Suppressor macrophage treated with lipopolysaccharide for 1 hour (primary cell): ENCODE data around the gene CTXN1.

Experiments used
- DNase-seq, 3 donors: peaks; one replicate each; pipeline ENCODE4 v3.0.0-alpha.2; 2020 to 2022

CTXN1 gene

GRCh38 chr19:7944177-7944761, 18.3 kb upstream of the CTXN1 start:
- peak; percentile 93 to 96 (median 95) for DNase-seq

- peak; percentile 99 to 100 (median 99) for DNase-seq
Observed at GRCh38 chr19:7943444-7944176, 17.7 kb upstream of the CTXN1 start, which contains the start of gene TIMM44. TSS of gene TIMM44 (minus strand) at chr19:7943666. CDS start at chr19:7943651, 15 bp downstream.

- peak in 1 of 3 donors; percentile 19 for DNase-seq
Observed at GRCh38 chr19:7942981-7943443, 17.1 kb upstream of the CTXN1 start.

GRCh38 chr19:7941895-7942596, 16.1 kb upstream of the CTXN1 start:
- no peak for DNase-seq

GRCh38 chr19:7940841-7941240, 14.9 kb upstream of the CTXN1 start:
- DNase-seq = no peak

- no peak for DNase-seq
Observed at GRCh38 chr19:7934766-7935165, 8.8 kb upstream of the CTXN1 start.

GRCh38 chr19:7933828-7934725, 8.1 kb upstream of the CTXN1 start:
- DNase-seq = no peak

- DNase-seq = no peak
Observed at GRCh38 chr19:7933411-7933810, 7.5 kb upstream of the CTXN1 start.

- DNase-seq = no peak
Observed at GRCh38 chr19:7932930-7933300, 7.0 kb upstream of the CTXN1 start.

- DNase-seq = no peak
Observed at GRCh38 chr19:7932276-7932929, 6.5 kb upstream of the CTXN1 start.

GRCh38 chr19:7931221-7932061, 5.5 kb upstream of the CTXN1 start:
- DNase-seq = no peak

GRCh38 chr19:7930765-7931164, 4.8 kb upstream of the CTXN1 start:
- no peak for DNase-seq

GRCh38 chr19:7930030-7930429, 4.1 kb upstream of the CTXN1 start:
- peak in 2 of 3 donors; percentile 29 to 34 for DNase-seq

GRCh38 chr19:7928741-7929701, 3.1 kb upstream of the CTXN1 start:
- DNase-seq = peak; percentile 30 to 68 (median 56)

- no peak for DNase-seq
Observed at GRCh38 chr19:7928334-7928706, 2.4 kb upstream of the CTXN1 start.

GRCh38 chr19:7927605-7928333, 1.8 kb upstream of the CTXN1 start:
- no peak for DNase-seq

- no peak for DNase-seq
Observed at GRCh38 chr19:7926727-7927604, 1.0 kb upstream of the CTXN1 start.

- peak; percentile 71 to 85 (median 76) for DNase-seq
Observed at GRCh38 chr19:7925171-7925851, 624 bp downstream of the CTXN1 start.
